Transverse colon (tissue), 4 donors: ENCODE data around the gene DRD3. TPM values are rescaled to one million over a fixed set of nuclear protein-coding genes. Genes with fewer than 3 reads are reported as not detected.

Experiments used
- DNase-seq: peaks from one replicate; pipeline ENCODE4 v3.0.0-alpha.2; 2019
- H3K27ac ChIP-seq, 4 donors: fragments of 200-600 bp; sonication (generic); 2 replicates each; pipeline ENCODE4 v1.5.1; 2016 to 2018; ENCODE audit warnings: inconsistent platforms in 4 of 4
- H3K27me3 ChIP-seq: fragments of 200-600 bp; sonication (generic); 2 replicates; pipeline ENCODE4 v1.5.1; 2017; ENCODE audit warnings: inconsistent platforms
- H3K36me3 ChIP-seq, 4 donors: fragments of 200-600 bp; sonication (generic); 2 replicates each; pipeline ENCODE4 v1.5.1; 2017 to 2019; ENCODE audit warnings: inconsistent platforms in 4 of 4
- H3K4me1 ChIP-seq, 4 donors: fragments of 200-600 bp; sonication (generic); 2 replicates each; pipeline ENCODE4 v1.5.1; 2017 to 2020; ENCODE audit warnings: inconsistent platforms in 4 of 4
- H3K4me3 ChIP-seq, 4 donors: fragments of 200-600 bp; sonication (generic); 1 replicate in 1 of 4; 2 replicates in 3 of 4; pipeline versions ENCODE4 v1.5.1 to v1.6.1; 2017 to 2019; ENCODE audit warnings: inconsistent platforms in 4 of 4
- H3K9me3 ChIP-seq, 2 donors: fragments of 200-600 bp; sonication (generic); 2 replicates each; pipeline ENCODE4 v1.5.1; 2017 to 2019; ENCODE audit warnings: inconsistent platforms in 2 of 2
- CTCF ChIP-seq, 5 experiments: fragments of 200-600 bp in 3 of 5; fragments of 450-650 bp in 2 of 5; sonication (generic) in 3 of 5; IDR thresholded peaks; 1 replicate in 2 of 5; 2 replicates in 3 of 5; pipeline ENCODE4 v1.5.1; 2016 to 2017; ENCODE audit warnings: antibody characterized with exemption in 5 of 5, inconsistent platforms in 3 of 5, mild to moderate bottlenecking in 2 of 5, moderate library complexity in 1 of 5
- EP300 ChIP-seq: sonication (generic); formaldehyde crosslinking; IDR thresholded peaks from one replicate; pipeline ENCODE4 v1.6.1; 2017; ENCODE audit warnings: antibody characterized with exemption, low read depth
- POLR2A ChIP-seq: fragments of 450-650 bp; IDR thresholded peaks from one replicate; pipeline ENCODE4 v1.6.1; 2016; ENCODE audit warnings: antibody characterized with exemption, mild to moderate bottlenecking, moderate library complexity
- POLR2AphosphoS5 ChIP-seq, 3 donors: sonication (generic); formaldehyde crosslinking; IDR thresholded peaks; one replicate each; pipeline ENCODE4 v1.6.1; 2016; ENCODE audit warnings: antibody characterized with exemption in 3 of 3
- WGBS, 2 donors: methylation state at CpG; one replicate each; pipeline ENCODE4 v1.1.5; 2018; ENCODE audit warnings: low coverage in 1 of 2; 5-methylcytosine and 5-hydroxymethylcytosine counted together
- in situ Hi-C, 4 donors: fragments of 200-750 bp; cut with MboI; loops; one replicate each; pipeline versions ENCODE4 v1.15.0 to v1.15.1; 2017; ENCODE audit warnings: low sequenced_read_pairs in 3 of 4, low pct_ligation_motif_present in 1 of 4, low pct_unique_long_range_greater_than_20kb in 1 of 4
- intact Hi-C: fragments of 100-400 bp; cut with DNase I; formaldehyde crosslinking; loops from one replicate; pipeline ENCODE4 v1.15.1; 2023; ENCODE audit warnings: low total_unique reads
- total RNA-seq, 4 donors: library from RNA; depleted of rRNA; stranded (reverse); fragments of >200 nt; gene quantifications; one replicate each; pipeline ENCODE4 v1.1.0, GENCODE V29; 2016

DRD3 gene
- total RNA-seq, 4 donors from 2014 or later, result not detected

DNA sequence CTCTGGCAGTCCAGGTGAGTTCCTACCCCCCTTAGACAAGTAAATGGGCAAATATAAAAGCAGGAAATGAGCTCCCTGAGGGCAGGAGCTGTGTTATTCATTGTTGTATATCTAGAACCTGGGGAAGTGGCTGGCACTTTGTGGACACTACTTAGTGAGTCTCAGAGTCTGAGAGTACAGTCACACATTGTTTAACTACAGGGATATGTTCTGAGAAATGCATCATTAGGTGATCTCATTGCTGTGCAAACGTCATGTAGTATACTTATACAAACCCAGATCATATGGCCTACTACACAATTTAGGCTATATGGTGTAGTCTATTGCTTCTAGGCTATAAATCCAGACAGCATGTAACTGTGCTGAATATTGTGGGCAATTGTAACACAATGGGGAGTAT is 52.4 kb downstream of the DRD3 start:
- WGBS, 2 donors, result 50% methylated on average over 1 of the region's 1 CpG
- in situ Hi-C loops, result no loop called here
- intact Hi-C loops, result no loop called here
- TF ChIP-seq CTCF (IDR thresholded peaks at IDR 0.05) (no peak), POLR2AphosphoS5 (IDR thresholded peaks at IDR 0.05) (no peak), EP300 (no peak), POLR2A (no peak)
- Histone ChIP-seq H3K9me3 (no peaks in the 10 kb centered on the region), H3K27ac (no peak overlapping the region), H3K4me3 (no peak overlapping the region), H3K4me1 (no peaks in the 10 kb centered on the region), H3K27me3 (no peaks in the 10 kb centered on the region), H3K36me3 (no peaks in the 10 kb centered on the region)
- DNase-seq, result no peak

DNA sequence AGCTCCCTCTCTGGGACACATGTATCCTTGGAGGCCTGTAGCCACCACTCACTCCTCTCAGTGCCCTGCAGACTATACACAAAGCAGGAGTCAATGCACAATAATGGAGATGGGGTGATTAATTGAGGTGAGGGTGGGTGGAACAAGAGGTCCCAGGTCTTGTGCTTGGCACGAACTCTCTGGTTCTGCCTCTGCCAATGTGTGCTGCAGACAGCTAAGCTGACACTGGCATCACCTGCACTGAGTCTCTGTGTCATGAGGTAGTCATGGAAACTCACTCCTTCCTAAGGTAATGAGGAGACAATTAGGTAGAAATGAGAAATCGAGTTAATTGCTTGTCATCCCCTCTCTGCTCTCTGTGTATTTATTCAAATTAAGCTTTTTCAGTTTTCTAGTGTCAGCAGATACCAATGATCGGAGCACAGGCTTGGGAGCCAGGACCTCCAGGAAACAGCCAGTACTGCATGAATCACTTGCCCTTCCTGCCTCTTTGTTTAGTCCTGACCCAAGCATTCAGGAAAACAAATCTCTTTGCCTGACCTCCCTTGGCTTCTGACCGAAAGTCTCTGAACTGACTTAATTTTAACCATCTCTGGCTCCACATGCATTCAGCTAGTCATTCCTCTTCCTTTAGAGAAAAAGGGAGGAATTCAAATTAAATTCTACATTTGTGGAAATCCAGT is 56.7 kb downstream of the DRD3 start:
- Histone ChIP-seq H3K27me3 (no peaks in the 10 kb centered on the region), H3K27ac (peak overlapping the region in 1 of 4 donors; percentile 20), H3K4me1 (no peaks in the 10 kb centered on the region), H3K9me3 (no peaks in the 10 kb centered on the region), H3K36me3 (no peaks in the 10 kb centered on the region), H3K4me3 (no peak overlapping the region)
- no peak for DNase-seq
- 63 to 65% methylated on average over 4 of the region's 4 CpGs for WGBS, 2 donors
- in situ Hi-C loops, result no loop called here
- TF ChIP-seq CTCF (IDR thresholded peaks at IDR 0.05), result no peak
- no peak for TF ChIP-seq POLR2AphosphoS5 (IDR thresholded peaks at IDR 0.05)
- no peak for TF ChIP-seq EP300
- no peak for TF ChIP-seq POLR2A
- intact Hi-C loops, result no loop called here

- no peak for DNase-seq
- in situ Hi-C loops, result no loop called here
- no peak overlapping the region for H3K4me3 ChIP-seq
- no peak overlapping the region for H3K27ac ChIP-seq
- no peaks in the 10 kb centered on the region for H3K4me1 ChIP-seq
- TF ChIP-seq EP300, result no peak
- no peak for TF ChIP-seq POLR2AphosphoS5 (IDR thresholded peaks at IDR 0.05)
- TF ChIP-seq CTCF (IDR thresholded peaks at IDR 0.05), result no peak
- TF ChIP-seq POLR2A, result no peak
- intact Hi-C loops, result no loop called here
- no peaks in the 10 kb centered on the region for H3K36me3 ChIP-seq
- no peaks in the 10 kb centered on the region for H3K9me3 ChIP-seq
- no peaks in the 10 kb centered on the region for H3K27me3 ChIP-seq
- WGBS, 2 donors, result 85 to 87% methylated on average over 3 of the region's 3 CpGs
These were observed 58.6 kb downstream of the DRD3 start for GRCh38 chr3:114120211-114120610.

- Histone ChIP-seq H3K4me1 (no peaks in the 10 kb centered on the region), H3K4me3 (no peak overlapping the region), H3K27ac (no peak overlapping the region), H3K9me3 (no peaks in the 10 kb centered on the region), H3K36me3 (no peaks in the 10 kb centered on the region), H3K27me3 (no peaks in the 10 kb centered on the region)
- in situ Hi-C loops, result no loop called here
- WGBS, 2 donors, result 57 to 71% methylated on average over 1 of the region's 1 CpG
- no peak for DNase-seq
- intact Hi-C loops, result no loop called here
- TF ChIP-seq POLR2AphosphoS5 (IDR thresholded peaks at IDR 0.05) (no peak), POLR2A (no peak), EP300 (no peak), CTCF (IDR thresholded peaks at IDR 0.05) (no peak)
These were observed 59.1 kb downstream of the DRD3 start for GRCh38 chr3:114119776-114120175.
